Keratinocyte (primary cell): ENCODE data around the gene OCEL1. TPM values are rescaled to one million over a fixed set of nuclear protein-coding genes. Genes with fewer than 3 reads are reported as not detected.

Experiments
- DNase-seq: peaks from one replicate; pipeline ENCODE4 v3.0.0-alpha.2; 2011; ENCODE audit warnings: low read depth, missing footprints, low spot score
- FAIRE-seq: peaks from 2 replicates; lab custom pipeline; 2011; peaks lifted over from hg19 to GRCh38; lab: Jason Lieb, UNC
- H2AFZ ChIP-seq: 2 replicates; pipeline ENCODE4 v1.6.0; 2012; ENCODE audit warnings: low read length, control low read depth, inconsistent platforms; ENCODE audit not compliant: control insufficient read depth
- H3K27ac ChIP-seq: 2 replicates; pipeline ENCODE4 v1.5.1; 2011; ENCODE audit warnings: low read length; ENCODE audit not compliant: control insufficient read depth, insufficient read depth
- H3K27me3 ChIP-seq: 3 replicates; pipeline ENCODE4 v1.6.0; 2011; ENCODE audit warnings: low read length; ENCODE audit not compliant: control insufficient read depth, insufficient read depth; ENCODE audit errors: extremely low read depth
- H3K36me3 ChIP-seq, 2 experiments: 2 replicates in 1 of 2; 3 replicates in 1 of 2; pipeline ENCODE4 v1.5.1; 2011; ENCODE audit warnings: low read length in 2 of 2, mild to moderate bottlenecking in 1 of 2; ENCODE audit not compliant: control insufficient read depth in 2 of 2, insufficient read depth in 2 of 2; ENCODE audit errors: extremely low read depth in 1 of 2
- H3K4me1 ChIP-seq: 3 replicates; pipeline ENCODE4 v1.5.1; 2011; ENCODE audit warnings: low read length; ENCODE audit not compliant: control insufficient read depth, insufficient read depth; ENCODE audit errors: extremely low read depth
- H3K4me2 ChIP-seq: 3 replicates; pipeline ENCODE4 v1.6.0; 2011; ENCODE audit warnings: low read depth, low read length; ENCODE audit not compliant: control insufficient read depth, insufficient read depth; ENCODE audit errors: extremely low read depth
- H3K4me3 ChIP-seq, 3 experiments: fragments of 200-600 bp in 1 of 3; sonication (generic) in 1 of 3; 2 replicates in 2 of 3; 3 replicates in 1 of 3; pipeline ENCODE4 v1.5.1; 2011 to 2016; ENCODE audit warnings: low read length in 3 of 3, mild to moderate bottlenecking in 3 of 3, control low read depth in 2 of 3, inconsistent platforms in 1 of 3, low read depth in 1 of 3, mixed read lengths in 1 of 3, mixed run types in 1 of 3, moderate library complexity in 1 of 3; ENCODE audit not compliant: control insufficient read depth in 2 of 3, insufficient read depth in 2 of 3; ENCODE audit errors: extremely low read depth in 1 of 3
- H3K79me2 ChIP-seq: 2 replicates; pipeline ENCODE4 v1.6.0; 2012; ENCODE audit warnings: low read length; ENCODE audit not compliant: control insufficient read depth, insufficient read depth
- H3K9ac ChIP-seq: 3 replicates; pipeline ENCODE4 v1.6.0; 2011; ENCODE audit warnings: low read length; ENCODE audit not compliant: control insufficient read depth, insufficient read depth; ENCODE audit errors: extremely low read depth
- H3K9me1 ChIP-seq: 3 replicates; pipeline ENCODE4 v1.6.0; 2011; ENCODE audit warnings: low read length; ENCODE audit not compliant: control insufficient read depth, insufficient read depth; ENCODE audit errors: extremely low read depth
- H3K9me3 ChIP-seq: 2 replicates; pipeline ENCODE4 v1.5.1; 2012; ENCODE audit warnings: low read depth, low read length; ENCODE audit not compliant: control insufficient read depth
- H4K20me1 ChIP-seq: 3 replicates; pipeline ENCODE4 v1.6.0; 2011; ENCODE audit warnings: low read length; ENCODE audit not compliant: control insufficient read depth, insufficient read depth; ENCODE audit errors: extremely low read depth
- EZH2 ChIP-seq: IDR thresholded peaks from one replicate; pipeline ENCODE4 v1.6.1; 2012; ENCODE audit warnings: inconsistent platforms, mild to moderate bottlenecking, low read length, moderate library complexity
- dilution Hi-C: fragments of 300-500 bp; cut with MboI; formaldehyde crosslinking; loops from one replicate; pipeline ENCODE4 v1.7.0; 2020; ENCODE audit warnings: low sequenced_read_pairs; ENCODE audit not compliant: extremely low pct_ligation_motif_present
- polyA plus RNA-seq, 5 experiments: library from polyadenylated mRNA; depleted of rRNA in 3 of 5; stranded (reverse) in 3 of 5; stranded (forward) in 1 of 5; unstranded in 1 of 5; fragments of >200 nt; gene quantifications; 1 replicate in 1 of 5; 2 replicates in 3 of 5; 3 replicates in 1 of 5; pipeline versions ENCODE4 v1.2.1 to v1.2.3, GENCODE V29; 2011 to 2012; ENCODE audit warnings: missing spikeins in 2 of 5, low read depth in 1 of 5, low replicate concordance in 1 of 5
- TF ChIP-seq, protein P1 (sequence below), 3 experiments: IDR thresholded peaks in 1 of 3; conservative IDR thresholded peaks in 1 of 3; optimal IDR thresholded peaks in 1 of 3; 2 replicates in 2 of 3; 3 replicates in 1 of 3; pipeline versions ENCODE3 to v1.5.1; 2011; ENCODE audit warnings: low read length in 3 of 3, mild to moderate bottlenecking in 3 of 3, moderate library complexity in 2 of 3, control low read depth in 1 of 3, inconsistent platforms in 1 of 3; ENCODE audit not compliant: insufficient read depth in 2 of 3; ENCODE audit errors: extremely low read depth in 1 of 3

Gene OCEL1
- polyA plus RNA-seq, 1 donor (not counting 4 experiments of a cell fraction or from before 2014, with no cell fraction given) = 2.2 TPM

DNA sequence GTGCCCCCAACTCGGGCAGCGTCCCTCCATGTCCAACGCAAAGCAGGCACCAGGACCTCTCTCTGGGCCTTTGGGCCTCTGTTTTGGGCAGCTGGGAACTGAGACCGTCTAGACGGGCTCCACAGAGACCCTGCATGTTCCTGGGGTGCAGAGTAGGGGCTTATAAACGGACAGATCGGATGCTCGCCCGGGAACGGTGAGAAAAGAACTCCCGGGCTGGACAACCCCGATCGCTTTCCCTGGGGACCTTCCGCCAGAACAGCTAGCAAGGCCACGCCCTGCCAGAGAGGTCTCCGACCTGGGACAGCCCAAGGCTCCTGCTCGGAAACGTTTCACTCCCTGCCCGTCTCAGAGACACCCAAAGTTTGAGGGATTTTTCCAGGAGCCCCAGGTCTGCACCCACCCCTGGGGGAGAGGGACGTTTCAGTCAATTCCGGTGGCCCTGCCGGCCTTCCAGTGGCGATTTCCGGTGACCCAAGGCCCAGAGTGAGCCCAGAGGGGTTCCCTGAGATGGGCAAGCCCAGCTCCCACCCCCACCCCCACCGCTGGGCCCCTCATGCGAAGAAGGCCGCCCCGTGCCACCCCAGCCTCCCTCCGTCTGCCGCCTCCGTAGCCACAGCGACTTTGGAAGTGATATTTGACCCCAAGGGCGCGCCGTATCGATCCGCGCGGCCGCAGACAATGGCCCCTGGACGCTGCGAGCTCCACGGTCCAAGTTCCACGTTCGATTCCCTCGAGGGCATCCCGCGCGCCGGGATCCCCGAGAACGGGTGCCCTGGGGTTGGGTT is 18.0 kb downstream of the OCEL1 start:
- DNase-seq = no peak
- Histone ChIP-seq H3K27me3 (no peaks in the 10 kb centered on the region), H3K9me1 (no peaks in the 10 kb centered on the region), H4K20me1 (no peaks in the 10 kb centered on the region), H3K9ac (peak overlapping the region; percentile 73), H3K27ac (no peak overlapping the region), H2AFZ (peak overlapping the region; percentile 37), H3K4me3 (peak overlapping the region; percentile 82 to 92 (median 86)), H3K36me3 (no peaks in the 10 kb centered on the region), H3K4me2 (peak overlapping the region; percentile 70), H3K9me3 (no peaks in the 10 kb centered on the region), H3K4me1 (peaks cover 26% of the 10 kb centered on the region), H3K79me2 (peaks cover 40% of the 10 kb centered on the region)
- TF ChIP-seq, protein P1, sequence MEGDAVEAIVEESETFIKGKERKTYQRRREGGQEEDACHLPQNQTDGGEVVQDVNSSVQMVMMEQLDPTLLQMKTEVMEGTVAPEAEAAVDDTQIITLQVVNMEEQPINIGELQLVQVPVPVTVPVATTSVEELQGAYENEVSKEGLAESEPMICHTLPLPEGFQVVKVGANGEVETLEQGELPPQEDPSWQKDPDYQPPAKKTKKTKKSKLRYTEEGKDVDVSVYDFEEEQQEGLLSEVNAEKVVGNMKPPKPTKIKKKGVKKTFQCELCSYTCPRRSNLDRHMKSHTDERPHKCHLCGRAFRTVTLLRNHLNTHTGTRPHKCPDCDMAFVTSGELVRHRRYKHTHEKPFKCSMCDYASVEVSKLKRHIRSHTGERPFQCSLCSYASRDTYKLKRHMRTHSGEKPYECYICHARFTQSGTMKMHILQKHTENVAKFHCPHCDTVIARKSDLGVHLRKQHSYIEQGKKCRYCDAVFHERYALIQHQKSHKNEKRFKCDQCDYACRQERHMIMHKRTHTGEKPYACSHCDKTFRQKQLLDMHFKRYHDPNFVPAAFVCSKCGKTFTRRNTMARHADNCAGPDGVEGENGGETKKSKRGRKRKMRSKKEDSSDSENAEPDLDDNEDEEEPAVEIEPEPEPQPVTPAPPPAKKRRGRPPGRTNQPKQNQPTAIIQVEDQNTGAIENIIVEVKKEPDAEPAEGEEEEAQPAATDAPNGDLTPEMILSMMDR (optimal IDR thresholded peaks at IDR 0.05 in 1 of 3, IDR thresholded peaks at IDR 0.05 in 1 of 3, conservative IDR thresholded peaks at IDR 0.05 in 1 of 3; ENCODE audit: extremely low read depth in 1 of 3, insufficient read depth in 2 of 3, low read length in 3 of 3) = no peak
- TF ChIP-seq EZH2 = no peak
- FAIRE-seq = no peak
- dilution Hi-C loops = no loop called here

GRCh38 chr19:17244618-17245534 is 18.9 kb downstream of the OCEL1 start:
- H3K4me1 ChIP-seq = peaks cover 26% of the 10 kb centered on the region
- H3K4me3 ChIP-seq = peak overlapping the region; percentile 82 to 92 (median 86)
- H3K9me3 ChIP-seq = no peaks in the 10 kb centered on the region
- TF ChIP-seq, protein P1 (optimal IDR thresholded peaks at IDR 0.05 in 1 of 3, IDR thresholded peaks at IDR 0.05 in 1 of 3, conservative IDR thresholded peaks at IDR 0.05 in 1 of 3; ENCODE audit: extremely low read depth in 1 of 3, insufficient read depth in 2 of 3, low read length in 3 of 3) = no peak
- TF ChIP-seq EZH2 = no peak
- no peaks in the 10 kb centered on the region for H3K27me3 ChIP-seq
- H3K4me2 ChIP-seq = peak overlapping the region; percentile 70
- H4K20me1 ChIP-seq = no peaks in the 10 kb centered on the region
- H3K9ac ChIP-seq = peak overlapping the region; percentile 73
- no peaks in the 10 kb centered on the region for H3K36me3 ChIP-seq
- no peaks in the 10 kb centered on the region for H3K9me1 ChIP-seq
- dilution Hi-C loops = no loop called here
- H3K79me2 ChIP-seq = peaks cover 40% of the 10 kb centered on the region
- no peak for DNase-seq
- H3K27ac ChIP-seq = no peak overlapping the region
- no peak for FAIRE-seq
- H2AFZ ChIP-seq = peak overlapping the region; percentile 37
